Esophagus muscularis mucosa (tissue), 4 donors: ENCODE data around the gene ARSI. TPM values are rescaled to one million over a fixed set of nuclear protein-coding genes. Genes with fewer than 3 reads are reported as not detected.

Experiments
- DNase-seq: peaks from one replicate; pipeline ENCODE4 v3.0.0-alpha.2; 2017; ENCODE audit errors: extremely low spot score
- H3K27ac ChIP-seq, 4 donors: fragments of 200-600 bp; sonication (generic); replicated peaks in 1 of 4; 1 replicate in 3 of 4; 2 replicates in 1 of 4; pipeline ENCODE4 v1.5.1; 2016 to 2019; ENCODE audit warnings: mild to moderate bottlenecking in 1 of 4
- H3K27me3 ChIP-seq, 4 donors: fragments of 200-600 bp; sonication (generic); one replicate each; pipeline versions ENCODE4 v1.5.1 to v1.6.0; 2016 to 2019
- H3K36me3 ChIP-seq, 4 donors: fragments of 200-600 bp; sonication (generic); one replicate each; pipeline ENCODE4 v1.5.1; 2016 to 2019
- H3K4me1 ChIP-seq, 4 donors: fragments of 200-600 bp; sonication (generic); one replicate each; pipeline ENCODE4 v1.5.1; 2016 to 2019
- H3K4me3 ChIP-seq, 4 donors: fragments of 200-600 bp; sonication (generic); 1 replicate in 2 of 4; 2 replicates in 2 of 4; pipeline ENCODE4 v1.5.1; 2016 to 2019; ENCODE audit warnings: mild to moderate bottlenecking in 4 of 4, moderate library complexity in 1 of 4
- H3K9me3 ChIP-seq, 4 donors: fragments of 200-600 bp; sonication (generic); 1 replicate in 3 of 4; 2 replicates in 1 of 4; pipeline ENCODE4 v1.5.1; 2016 to 2019
- CTCF ChIP-seq, 3 experiments: fragments of 200-600 bp in 2 of 3; fragments of 450-650 bp in 1 of 3; sonication (generic) in 2 of 3; IDR thresholded peaks; one replicate each; pipeline ENCODE4 v1.5.1; 2017 to 2019; ENCODE audit warnings: antibody characterized with exemption in 3 of 3, mild to moderate bottlenecking in 2 of 3, moderate library complexity in 1 of 3
- EP300 ChIP-seq: sonication (generic); formaldehyde crosslinking; IDR thresholded peaks from one replicate; pipeline ENCODE4 v1.6.1; 2017; ENCODE audit warnings: antibody characterized with exemption
- POLR2A ChIP-seq: fragments of 450-650 bp; IDR thresholded peaks from one replicate; pipeline ENCODE4 v1.6.1; 2017; ENCODE audit warnings: antibody characterized with exemption, moderate library complexity, mild to moderate bottlenecking, low read depth
- POLR2AphosphoS5 ChIP-seq, 2 donors: sonication (generic); formaldehyde crosslinking; IDR thresholded peaks; one replicate each; pipeline ENCODE4 v1.6.1; 2017; ENCODE audit warnings: antibody characterized with exemption in 2 of 2
- WGBS: methylation state at CpG from one replicate; pipeline ENCODE4 v1.1.5; 2018; 5-methylcytosine and 5-hydroxymethylcytosine counted together
- intact Hi-C: fragments of 100-400 bp; cut with DNase I; formaldehyde crosslinking; loops from one replicate; pipeline ENCODE4 v1.15.1; 2023
- total RNA-seq, 4 donors: library from RNA; depleted of rRNA; stranded (reverse); fragments of >200 nt; gene quantifications; one replicate each; pipeline versions ENCODE4 v1.1.0 to v1.2.1, GENCODE V29; 2016

ARSI gene
- total RNA-seq, 4 donors from 2014 or later = 5.8 to 20.6 (median 10.1) TPM

DNA sequence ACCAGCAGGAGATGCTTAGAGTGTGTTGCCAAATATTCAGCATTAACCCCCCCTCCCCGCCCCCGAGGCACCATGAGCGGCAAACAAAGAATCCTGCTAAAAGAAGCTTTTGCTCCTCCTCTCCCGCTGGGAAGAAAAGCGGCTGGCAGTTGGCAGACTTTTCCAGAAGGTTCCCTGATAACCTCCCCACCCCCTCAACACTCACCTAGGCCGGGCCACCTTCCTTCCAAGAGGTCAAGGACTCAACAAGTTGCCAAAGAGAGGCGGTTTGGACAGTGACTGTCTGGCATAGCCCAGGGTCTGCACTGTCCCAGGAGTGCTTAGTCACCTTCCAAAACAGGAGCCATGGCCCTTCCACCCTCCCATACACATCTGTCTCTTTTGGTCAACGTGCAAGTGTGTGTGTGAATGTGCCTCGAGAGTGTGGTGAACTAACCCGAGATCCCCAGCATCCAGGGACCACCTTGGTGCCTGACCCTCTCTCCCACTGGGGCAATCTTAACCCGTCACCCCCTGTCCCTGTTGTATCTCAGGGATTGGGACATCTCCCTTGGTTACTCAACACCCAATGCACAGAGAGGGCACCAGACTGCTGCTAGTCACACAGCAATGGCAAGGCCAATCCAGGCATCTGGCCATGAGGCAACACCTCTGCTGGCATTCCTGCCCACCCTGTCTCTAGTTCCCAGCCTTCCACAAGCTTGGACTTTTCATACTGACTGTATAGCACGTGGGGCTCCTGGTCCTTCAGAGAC lies 32.0 kb downstream of the ARSI start:
- TF ChIP-seq POLR2AphosphoS5 (IDR thresholded peaks at IDR 0.05) (no peak), CTCF (IDR thresholded peaks at IDR 0.05) (no peak), EP300 (no peak), POLR2A (no peak)
- peaks cover 0 to 20% (median 15%) of the 10 kb centered on the region in 4 donors for H3K4me1 ChIP-seq
- H3K9me3 ChIP-seq = no peaks in the 10 kb centered on the region
- no peak overlapping the region for H3K27ac ChIP-seq
- no peak for DNase-seq
- 48% methylated on average over 8 of the region's 12 CpGs for WGBS
- intact Hi-C loops = loop anchor here (5.0 kb wide), 1 partner anchor 82 kb away; no protein-coding TSS in a partner anchor
- no peak overlapping the region for H3K4me3 ChIP-seq
- no peaks in the 10 kb centered on the region for H3K36me3 ChIP-seq
- H3K27me3 ChIP-seq = no peaks in the 10 kb centered on the region

GRCh38 chr5:150266871-150267291 lies 35.8 kb downstream of the ARSI start:
- no peak overlapping the region for H3K4me3 ChIP-seq
- H3K36me3 ChIP-seq = no peaks in the 10 kb centered on the region
- TF ChIP-seq POLR2AphosphoS5 (IDR thresholded peaks at IDR 0.05) = no peak
- TF ChIP-seq POLR2A = no peak
- no peak for TF ChIP-seq CTCF (IDR thresholded peaks at IDR 0.05)
- no peak for TF ChIP-seq EP300
- intact Hi-C loops = no loop called here
- no peak for DNase-seq
- no peak overlapping the region for H3K27ac ChIP-seq
- 74% methylated on average over 3 of the region's 4 CpGs for WGBS
- H3K27me3 ChIP-seq = no peaks in the 10 kb centered on the region
- H3K9me3 ChIP-seq = no peaks in the 10 kb centered on the region
- H3K4me1 ChIP-seq = peaks cover 11 to 36% (median 29%) of the 10 kb centered on the region in 4 donors

- H3K4me1 ChIP-seq = peaks cover 11 to 35% (median 27%) of the 10 kb centered on the region in 4 donors
- H3K4me3 ChIP-seq = no peak overlapping the region
- 74% methylated on average over 6 of the region's 6 CpGs for WGBS
- no peak for DNase-seq
- no peaks in the 10 kb centered on the region for H3K27me3 ChIP-seq
- intact Hi-C loops = no loop called here
- no peak overlapping the region for H3K27ac ChIP-seq
- TF ChIP-seq POLR2AphosphoS5 (IDR thresholded peaks at IDR 0.05) (no peak), EP300 (no peak), POLR2A (no peak), CTCF (IDR thresholded peaks at IDR 0.05) (no peak)
- no peaks in the 10 kb centered on the region for H3K9me3 ChIP-seq
- H3K36me3 ChIP-seq = no peaks in the 10 kb centered on the region
Observed at GRCh38 chr5:150265870-150266383, 36.8 kb downstream of the ARSI start.

DNA sequence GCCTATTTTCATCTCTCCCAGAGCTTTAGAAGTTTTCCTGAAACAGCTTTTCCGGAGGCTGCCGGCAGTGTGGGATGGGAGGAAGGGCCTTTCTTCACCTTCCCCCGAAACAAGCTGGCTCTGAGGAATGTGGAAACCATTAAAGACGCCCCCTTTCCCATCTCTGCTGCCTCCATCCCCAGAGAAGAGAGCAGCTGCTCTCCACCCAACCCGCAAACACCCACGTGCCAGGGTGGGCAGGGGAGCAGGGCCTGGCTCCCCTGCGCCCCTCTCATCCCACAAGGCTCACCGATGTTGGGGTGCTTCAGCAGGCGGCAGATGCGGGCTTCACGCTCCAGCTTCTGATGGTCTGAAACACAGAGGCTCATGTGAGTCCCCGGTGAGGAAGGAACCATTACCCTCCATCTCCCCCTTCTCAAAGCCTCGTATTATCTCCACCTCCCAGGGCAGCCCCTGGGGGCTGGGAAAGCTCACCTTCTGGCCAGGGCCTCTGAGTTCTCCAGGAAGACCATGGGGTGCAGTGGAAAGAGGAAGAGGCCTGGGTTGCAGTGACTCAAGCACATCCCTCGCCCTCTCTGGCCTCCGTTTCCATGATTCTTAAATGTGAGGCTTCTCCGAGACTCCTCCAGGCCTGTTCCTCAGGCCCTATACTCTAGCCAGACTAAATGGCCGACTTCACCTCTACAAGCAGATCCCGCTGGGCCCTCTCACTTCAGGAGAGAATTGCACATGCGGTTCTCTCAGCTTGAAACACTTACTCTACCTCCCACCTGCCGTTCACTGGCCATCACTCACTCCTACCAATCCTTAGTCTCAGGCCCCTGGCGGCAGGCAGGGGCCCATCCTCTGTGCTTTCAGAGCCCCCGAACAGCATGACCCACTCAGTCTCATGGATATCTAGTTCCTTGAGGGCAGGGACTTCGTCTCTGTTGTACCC lies 37.8 kb downstream of the ARSI start:
- intact Hi-C loops = no loop called here
- WGBS = 88% methylated on average over 22 of the region's 23 CpGs
- no peaks in the 10 kb centered on the region for H3K9me3 ChIP-seq

More for the DNA sequence above, 37.8 kb downstream of the ARSI start:
- Histone ChIP-seq H3K36me3 (no peaks in the 10 kb centered on the region), H3K4me1 (peaks cover 11 to 25% (median 18%) of the 10 kb centered on the region in 4 donors), H3K4me3 (no peak overlapping the region), H3K27me3 (no peaks in the 10 kb centered on the region), H3K27ac (peak overlapping the region in 3 of 4 donors; percentile 6 to 64 (median 48))
- no peak for TF ChIP-seq CTCF (IDR thresholded peaks at IDR 0.05)
- TF ChIP-seq POLR2A = no peak
- TF ChIP-seq POLR2AphosphoS5 (IDR thresholded peaks at IDR 0.05) = no peak
- no peak for TF ChIP-seq EP300
- no peak for DNase-seq
